Suppressor macrophage (primary cell): ENCODE measurements around the gene IRF8.

Experiments
- DNase-seq, 4 experiments: peaks; one replicate each; pipeline ENCODE4 v3.0.0-alpha.2; 2020 to 2022

The IRF8 gene

DNA sequence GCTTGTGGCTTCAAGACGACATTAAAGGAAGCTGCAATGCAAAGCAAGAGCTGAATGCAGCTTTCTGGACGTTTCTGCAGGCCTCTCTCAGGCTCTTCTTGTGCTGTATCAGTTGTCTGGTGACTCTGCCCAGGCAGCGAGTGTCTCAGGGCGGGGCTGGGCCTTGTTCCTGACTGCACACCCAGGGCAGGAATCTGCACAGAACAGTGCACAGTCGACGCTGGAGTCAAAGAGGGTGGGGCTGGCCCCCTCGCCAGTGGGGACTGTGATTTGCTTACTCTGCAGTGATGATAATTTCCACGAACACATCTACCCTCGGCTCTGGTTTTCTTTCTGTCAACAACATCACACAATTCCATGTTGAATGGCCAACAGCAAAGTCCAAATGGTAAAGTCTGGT lies 60.7 kb downstream of the IRF8 start:
- peak in 1 of 4 experiments; percentile 30 for DNase-seq

DNA sequence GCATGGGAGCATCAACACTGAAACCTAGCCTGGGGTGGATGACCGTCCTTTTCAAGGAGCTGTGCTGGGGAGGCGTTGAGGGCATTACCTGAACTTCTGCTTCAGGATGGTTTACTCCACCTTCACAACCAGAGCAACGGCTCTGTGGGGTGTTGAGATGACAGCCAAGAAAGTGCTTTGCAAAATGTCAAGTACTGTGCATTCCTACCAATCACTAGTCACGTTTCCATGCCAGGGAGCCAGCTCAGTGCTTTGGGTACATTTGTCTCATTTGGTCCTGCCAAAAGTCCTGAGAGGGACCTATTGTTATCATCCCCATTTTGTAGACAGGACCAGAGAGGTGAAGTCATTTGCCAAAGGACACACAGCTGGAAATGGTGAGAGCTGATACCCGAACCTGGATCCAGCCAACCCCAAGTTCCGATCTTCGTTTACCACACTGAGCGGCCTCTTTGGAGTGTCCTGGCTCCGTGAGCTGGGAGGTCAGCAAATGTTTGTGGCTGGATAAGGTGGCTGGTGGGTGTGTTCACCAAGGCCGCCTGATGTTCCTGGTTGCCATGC lies 61.6 kb downstream of the IRF8 start:
- DNase-seq, result no peak

GRCh38 chr16:85961988-85962915 lies 63.3 kb downstream of the IRF8 start:
- DNase-seq, result no peak

DNA sequence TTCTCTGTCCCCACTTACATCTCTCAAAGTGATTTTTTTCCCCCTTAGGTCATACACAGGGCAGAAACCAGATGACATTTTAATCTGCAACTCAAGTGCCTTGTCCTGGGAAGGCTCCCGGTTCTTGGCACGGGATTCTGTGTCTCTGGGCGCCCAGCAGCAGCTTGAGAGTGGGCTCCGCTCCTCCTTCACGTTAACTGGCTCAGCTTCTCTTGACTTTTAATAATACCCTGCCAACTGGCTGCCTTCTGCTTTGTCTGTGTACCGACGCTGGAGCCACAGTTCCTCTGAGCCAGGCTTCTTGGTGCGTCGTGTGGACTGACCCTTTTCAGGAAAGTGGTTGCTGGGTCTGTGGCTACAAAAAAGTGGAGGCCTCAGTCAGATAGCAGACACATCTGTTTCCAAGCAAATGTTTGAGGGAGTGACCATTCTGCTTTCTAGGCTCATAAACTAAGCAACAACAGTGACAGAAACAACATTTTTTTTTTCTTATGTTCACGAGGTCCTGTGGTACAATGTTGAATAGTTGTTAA lies 64.9 kb downstream of the IRF8 start:
- DNase-seq, result peak in 1 of 4 experiments; percentile 21

- DNase-seq, result no peak
Measured at GRCh38 chr16:85965125-85965524, 66.2 kb downstream of the IRF8 start.

DNA sequence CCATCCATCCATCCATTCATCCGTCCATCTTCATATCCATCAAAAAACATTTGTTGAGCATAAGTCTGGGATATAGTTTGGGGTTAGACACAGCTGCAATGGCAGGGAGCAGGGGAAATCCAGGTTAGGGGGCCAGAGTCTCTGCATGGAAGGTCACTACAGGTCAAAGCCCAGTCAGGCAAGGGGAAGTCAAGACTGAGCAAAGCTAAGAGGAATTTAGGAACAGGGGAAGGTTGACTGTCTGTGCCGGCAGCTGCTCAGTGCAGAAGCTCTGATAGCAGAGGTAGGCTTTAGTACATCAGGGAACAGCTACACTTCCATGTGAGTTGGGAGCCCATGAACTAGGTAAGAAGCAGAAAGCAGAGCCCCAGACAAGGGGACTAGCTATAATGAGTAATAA lies 68.1 kb downstream of the IRF8 start:
- peak; percentile 55 to 73 (median 72) for DNase-seq

DNA sequence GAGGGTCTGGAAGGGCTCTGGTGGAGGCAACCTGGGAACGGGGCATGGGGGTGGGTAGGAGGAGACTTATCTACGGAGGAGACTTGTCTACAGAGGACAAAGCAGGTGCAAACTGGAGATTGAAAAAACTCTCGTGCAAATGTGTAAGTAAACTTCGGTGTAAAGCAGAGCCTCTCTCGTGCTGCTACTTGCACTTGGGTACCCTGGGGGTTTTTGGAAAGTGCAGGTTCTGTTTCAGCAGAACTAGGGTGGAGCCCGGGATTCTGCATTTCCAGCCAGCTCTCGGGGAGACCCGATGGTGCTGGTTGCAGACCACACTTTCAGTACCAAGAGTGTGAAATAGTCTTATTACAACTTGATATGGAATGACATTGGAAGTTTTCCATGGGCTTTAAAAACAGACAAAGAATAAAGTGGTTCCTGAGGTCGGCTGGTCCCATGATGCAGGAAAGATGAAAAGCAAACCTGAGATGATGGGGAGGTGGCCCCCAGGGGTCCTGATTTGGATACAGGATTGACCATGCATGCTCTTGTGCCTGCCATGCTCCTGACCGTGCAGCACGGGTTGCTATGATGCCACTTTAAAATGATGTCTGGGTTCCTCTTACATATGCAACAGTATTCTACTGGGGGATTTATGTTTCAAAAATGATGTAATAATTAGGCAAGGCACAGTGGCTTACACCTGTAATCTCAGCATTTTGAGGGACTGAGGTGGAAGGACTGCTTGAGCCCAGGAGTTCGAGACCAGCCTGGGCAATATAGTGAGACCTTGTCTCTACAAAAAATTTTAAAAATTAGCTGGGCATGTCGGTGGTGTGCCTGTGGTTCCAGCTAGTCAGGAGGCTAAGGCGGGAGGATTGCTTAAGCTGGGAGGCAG lies 69.3 kb downstream of the IRF8 start:
- no peak for DNase-seq

DNA sequence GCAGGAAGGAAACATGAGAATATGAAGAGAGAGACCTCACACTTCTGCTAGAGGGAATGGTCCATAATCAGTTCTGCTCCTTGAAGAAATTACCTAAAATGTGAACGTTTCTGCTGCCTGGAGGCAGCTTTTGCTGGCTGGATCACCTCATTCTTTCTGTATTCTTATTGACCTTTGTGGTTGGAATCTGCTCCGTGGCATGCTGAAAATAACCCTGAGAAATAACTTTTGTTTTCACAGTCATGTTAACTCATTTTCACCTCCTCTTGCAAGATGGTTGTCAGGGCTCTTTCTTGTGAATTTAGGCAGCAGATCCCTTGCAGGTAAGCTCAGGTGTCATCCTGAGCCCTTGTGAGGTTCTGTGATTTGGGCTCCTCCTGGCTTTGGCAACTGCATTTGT lies 70.2 kb downstream of the IRF8 start:
- DNase-seq, result no peak

GRCh38 chr16:85969591-85969990 lies 70.6 kb downstream of the IRF8 start:
- no peak for DNase-seq

- DNase-seq, result no peak
Measured at GRCh38 chr16:85970016-85970733, 71.2 kb downstream of the IRF8 start.

GRCh38 chr16:85970738-85971137 lies 71.8 kb downstream of the IRF8 start:
- no peak for DNase-seq
